K562 (cell line): ENCODE results near the gene USP2. TPM values are rescaled to one million over a fixed set of nuclear protein-coding genes. Genes with fewer than 3 reads are reported as not detected.

Experiments used
- CCNT2 ChIP-seq: IDR thresholded peaks from 2 replicates; pipeline ENCODE4 v1.6.1; 2011; ENCODE audit warnings: borderline replicate concordance, low read depth, mild to moderate bottlenecking, moderate library complexity, mixed read lengths, low read length; ENCODE audit not compliant: insufficient read length; ENCODE audit errors: extremely low read depth
- CREM ChIP-seq: IDR thresholded peaks from 2 replicates; pipeline ENCODE4 v1.6.1; 2014; ENCODE audit warnings: antibody characterized with exemption, low read depth
- HMGXB4 ChIP-seq: sonication (generic); formaldehyde crosslinking; IDR thresholded peaks from 2 replicates; pipeline ENCODE4 v1.8.1; 2023; ENCODE audit warnings: mild to moderate bottlenecking, missing genetic modification reagents
- KLF16 ChIP-seq: IDR thresholded peaks from 2 replicates; pipeline ENCODE4 v1.6.1; 2016; ENCODE audit warnings: antibody characterized with exemption
- MAZ ChIP-seq, 2 experiments: fragments of 450-650 bp in 1 of 2; sonication (generic) in 1 of 2; formaldehyde crosslinking; IDR thresholded peaks in 1 of 2; conservative IDR thresholded peaks in 1 of 2; 2 replicates each; pipeline versions ENCODE4 v1.4.0 to v1.5.0; 2020; ENCODE audit warnings: mild to moderate bottlenecking in 1 of 2, missing genetic modification reagents in 1 of 2
- MBD1 ChIP-seq: fragments of 250-450 bp; sonication (Bioruptor Pico); IDR thresholded peaks from 2 replicates; pipeline ENCODE4 v1.8.0; 2022; ENCODE audit warnings: inconsistent platforms
- NFIC ChIP-seq: fragments of 450-650 bp; IDR thresholded peaks from 2 replicates; pipeline ENCODE4 v1.6.1; 2017; ENCODE audit warnings: mild to moderate bottlenecking, inconsistent platforms
- NONO ChIP-seq, 2 experiments: fragments of 200-400 bp in 1 of 2; fragments of 450-650 bp in 1 of 2; formaldehyde crosslinking in 1 of 2; IDR thresholded peaks; 2 replicates each; pipeline ENCODE4 v1.6.1; 2017; ENCODE audit warnings: low read depth in 2 of 2, mild to moderate bottlenecking in 2 of 2, moderate library complexity in 2 of 2, low read length in 1 of 2
- RB1 ChIP-seq: fragments of 450-650 bp; IDR thresholded peaks from 2 replicates; pipeline ENCODE4 v1.6.1; 2017; ENCODE audit warnings: low read depth, mild to moderate bottlenecking
- SIN3B ChIP-seq: fragments of 450-650 bp; IDR thresholded peaks from 2 replicates; pipeline ENCODE4 v1.6.1; 2017; ENCODE audit warnings: low read depth, mild to moderate bottlenecking, moderate library complexity
- U2AF1 ChIP-seq: fragments of 200-400 bp; formaldehyde crosslinking; optimal IDR thresholded peaks from 2 replicates; pipeline ENCODE3; 2017; ENCODE audit warnings: mild to moderate bottlenecking, low read depth, low read length, moderate library complexity
- ZNF224 ChIP-seq: sonication (generic); formaldehyde crosslinking; IDR thresholded peaks from 2 replicates; pipeline ENCODE4 v1.8.0; 2022; ENCODE audit warnings: mild to moderate bottlenecking, missing genetic modification reagents
- ZNF76 ChIP-seq: fragments of 250-450 bp; sonication (Bioruptor Pico); IDR thresholded peaks from 2 replicates; pipeline ENCODE4 v1.4.0; 2020; ENCODE audit warnings: mild to moderate bottlenecking, moderate library complexity, borderline replicate concordance
- polyA plus RNA-seq, 8 experiments: library from polyadenylated mRNA; depleted of rRNA in 4 of 8; stranded (reverse) in 5 of 8; unstranded in 3 of 8; fragments of >200 nt; fragmentation: Nextera tagmentation in 2 of 8; fragmentation: Illumina TruSeq in 1 of 8; extraction: Ambion mirVana in 2 of 8; extraction: Trizol in 1 of 8; gene quantifications; 2 replicates each; pipeline versions ENCODE4 v1.2.1 to v1.2.3, GENCODE V29; 2011 to 2014; ENCODE audit warnings: inconsistent platforms in 1 of 8, missing spikeins in 1 of 8
- total RNA-seq, 7 experiments: library from RNA; depleted of rRNA in 6 of 7; stranded (reverse); fragments of >200 nt in 6 of 7; fragmentation: Illumina TruSeq in 2 of 7; extraction: Trizol in 2 of 7; gene quantifications; 2 replicates each; pipeline versions ENCODE4 v1.2.1 to v1.2.3, GENCODE V29; 2011 to 2021; ENCODE audit warnings: low replicate concordance in 1 of 7
- TF ChIP-seq, protein P1 (sequence below), 2 experiments: fragments of 200-800 bp in 1 of 2; sonication (Bioruptor generic) in 1 of 2; sonication (generic) in 1 of 2; formaldehyde crosslinking in 1 of 2; IDR thresholded peaks in 1 of 2; conservative IDR thresholded peaks in 1 of 2; 2 replicates each; pipeline versions ENCODE4 v1.5.0 to v1.6.1; 2016 to 2020; ENCODE audit warnings: missing compliant biosample characterization in 1 of 2, missing genetic modification characterization in 1 of 2, missing genetic modification reagents in 1 of 2
- TF ChIP-seq, protein P2 (sequence below): fragments of 200-800 bp; sonication (Bioruptor generic); IDR thresholded peaks from 2 replicates; pipeline ENCODE4 v1.6.1; 2017; ENCODE audit warnings: missing genetic modification characterization, missing compliant biosample characterization
- TF ChIP-seq, protein P3 (sequence below), 3 experiments: IDR thresholded peaks in 2 of 3; conservative IDR thresholded peaks in 1 of 3; 2 replicates each; pipeline ENCODE4 v1.5.1; 2011 to 2012; ENCODE audit warnings: low read length in 3 of 3, mild to moderate bottlenecking in 3 of 3, control low read depth in 2 of 3, improper control_type of control experiment in 1 of 3, inconsistent platforms in 1 of 3, low read depth in 1 of 3, mixed read lengths in 1 of 3, moderate library complexity in 1 of 3; ENCODE audit not compliant: insufficient read depth in 2 of 3

USP2 gene
- total and polyA plus RNA-seq, 9 of the 15 experiments (the other 6 are each of a cell fraction or from before 2014, with no cell fraction given): 2.8 to 16.9 (median 3.9) TPM

DNA sequence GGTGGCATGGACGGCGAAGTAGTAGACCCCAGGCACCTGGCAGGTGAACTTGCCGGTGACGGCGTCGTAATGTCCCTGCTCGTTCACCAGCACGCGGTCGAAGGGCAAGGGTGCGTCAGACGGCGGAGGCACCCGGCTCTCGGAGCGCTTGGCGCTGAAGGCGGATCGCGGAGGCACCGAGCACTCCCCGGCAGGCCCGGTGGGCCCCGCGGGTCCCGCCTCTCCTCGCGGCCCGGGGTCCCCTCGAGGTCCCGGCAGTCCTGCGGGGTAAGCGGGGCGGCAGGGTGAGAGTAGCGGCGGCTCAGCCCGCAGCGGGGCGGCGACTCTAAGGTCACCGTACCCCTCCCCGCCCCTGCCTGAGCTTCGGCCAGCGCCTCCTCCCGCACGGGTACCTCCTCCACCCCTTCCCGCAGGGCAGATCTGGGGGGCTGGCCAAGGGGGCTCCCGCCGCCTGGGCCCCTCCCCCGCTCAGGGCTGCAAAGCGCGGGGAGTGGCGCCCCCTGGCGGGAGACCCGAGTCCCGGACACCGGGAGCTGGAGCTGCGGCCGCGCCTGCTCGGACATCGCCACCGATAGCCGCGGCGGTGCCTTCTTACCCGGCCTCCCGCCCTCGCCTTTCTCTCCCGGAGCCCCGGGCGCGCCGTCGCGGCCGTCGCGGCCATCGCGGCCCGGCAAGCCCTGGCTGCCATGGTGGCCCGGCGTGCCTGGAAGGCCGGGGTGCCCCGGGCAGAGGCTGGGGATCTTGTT is 41.7 kb downstream of the USP2 start (continued):
- TF ChIP-seq U2AF1 (peak; percentile 89), RB1 (peak; percentile 95), MAZ (CRISPR knock-in tag; conservative IDR thresholded peaks at IDR 0.05 in 1 of 2, IDR thresholded peaks at IDR 0.05 in 1 of 2) (peak; percentile 89), CCNT2 (peak; percentile 72), CREM (0 out of 2 replicates have a peak, but pooled peaks have one; percentile 20), HMGXB4 (CRISPR knock-in tag) (peak; percentile 70; the same call in 1 of the 2 replicates), NFIC (peak; percentile 44), NONO (IDR thresholded peaks at IDR 0.05; ENCODE audit: low read depth in 2 of 2, low read length in 1 of 2) (peak in 1 of 2 experiments; percentile 74; a peak in 3 of 4 replicates), KLF16 (peak; percentile 39; the same call in 1 of the 2 replicates), ZNF224 (CRISPR knock-in tag) (no peak), SIN3B (0 out of 2 replicates have a peak, but pooled peaks have one; percentile 29), ZNF76 (CRISPR knock-in tag) (no peak), MBD1 (CRISPR knock-in tag) (peak; percentile 31; the same call in 1 of the 2 replicates)
- TF ChIP-seq, protein P1, sequence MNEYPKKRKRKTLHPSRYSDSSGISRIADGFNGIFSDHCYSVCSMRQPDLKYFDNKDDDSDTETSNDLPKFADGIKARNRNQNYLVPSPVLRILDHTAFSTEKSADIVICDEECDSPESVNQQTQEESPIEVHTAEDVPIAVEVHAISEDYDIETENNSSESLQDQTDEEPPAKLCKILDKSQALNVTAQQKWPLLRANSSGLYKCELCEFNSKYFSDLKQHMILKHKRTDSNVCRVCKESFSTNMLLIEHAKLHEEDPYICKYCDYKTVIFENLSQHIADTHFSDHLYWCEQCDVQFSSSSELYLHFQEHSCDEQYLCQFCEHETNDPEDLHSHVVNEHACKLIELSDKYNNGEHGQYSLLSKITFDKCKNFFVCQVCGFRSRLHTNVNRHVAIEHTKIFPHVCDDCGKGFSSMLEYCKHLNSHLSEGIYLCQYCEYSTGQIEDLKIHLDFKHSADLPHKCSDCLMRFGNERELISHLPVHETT (CRISPR knock-in tag; conservative IDR thresholded peaks at IDR 0.05 in 1 of 2, IDR thresholded peaks at IDR 0.05 in 1 of 2): peak in 1 of 2 experiments; percentile 81; a peak in 1 of 4 replicates
- TF ChIP-seq, protein P2, sequence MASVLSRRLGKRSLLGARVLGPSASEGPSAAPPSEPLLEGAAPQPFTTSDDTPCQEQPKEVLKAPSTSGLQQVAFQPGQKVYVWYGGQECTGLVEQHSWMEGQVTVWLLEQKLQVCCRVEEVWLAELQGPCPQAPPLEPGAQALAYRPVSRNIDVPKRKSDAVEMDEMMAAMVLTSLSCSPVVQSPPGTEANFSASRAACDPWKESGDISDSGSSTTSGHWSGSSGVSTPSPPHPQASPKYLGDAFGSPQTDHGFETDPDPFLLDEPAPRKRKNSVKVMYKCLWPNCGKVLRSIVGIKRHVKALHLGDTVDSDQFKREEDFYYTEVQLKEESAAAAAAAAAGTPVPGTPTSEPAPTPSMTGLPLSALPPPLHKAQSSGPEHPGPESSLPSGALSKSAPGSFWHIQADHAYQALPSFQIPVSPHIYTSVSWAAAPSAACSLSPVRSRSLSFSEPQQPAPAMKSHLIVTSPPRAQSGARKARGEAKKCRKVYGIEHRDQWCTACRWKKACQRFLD (CRISPR knock-in tag): peak; percentile 46; the same call in 1 of the 2 replicates
- TF ChIP-seq, protein P3, sequence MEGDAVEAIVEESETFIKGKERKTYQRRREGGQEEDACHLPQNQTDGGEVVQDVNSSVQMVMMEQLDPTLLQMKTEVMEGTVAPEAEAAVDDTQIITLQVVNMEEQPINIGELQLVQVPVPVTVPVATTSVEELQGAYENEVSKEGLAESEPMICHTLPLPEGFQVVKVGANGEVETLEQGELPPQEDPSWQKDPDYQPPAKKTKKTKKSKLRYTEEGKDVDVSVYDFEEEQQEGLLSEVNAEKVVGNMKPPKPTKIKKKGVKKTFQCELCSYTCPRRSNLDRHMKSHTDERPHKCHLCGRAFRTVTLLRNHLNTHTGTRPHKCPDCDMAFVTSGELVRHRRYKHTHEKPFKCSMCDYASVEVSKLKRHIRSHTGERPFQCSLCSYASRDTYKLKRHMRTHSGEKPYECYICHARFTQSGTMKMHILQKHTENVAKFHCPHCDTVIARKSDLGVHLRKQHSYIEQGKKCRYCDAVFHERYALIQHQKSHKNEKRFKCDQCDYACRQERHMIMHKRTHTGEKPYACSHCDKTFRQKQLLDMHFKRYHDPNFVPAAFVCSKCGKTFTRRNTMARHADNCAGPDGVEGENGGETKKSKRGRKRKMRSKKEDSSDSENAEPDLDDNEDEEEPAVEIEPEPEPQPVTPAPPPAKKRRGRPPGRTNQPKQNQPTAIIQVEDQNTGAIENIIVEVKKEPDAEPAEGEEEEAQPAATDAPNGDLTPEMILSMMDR (IDR thresholded peaks at IDR 0.05 in 2 of 3, conservative IDR thresholded peaks at IDR 0.05 in 1 of 3; ENCODE audit: insufficient read depth in 2 of 3, low read depth in 1 of 3, low read length in 3 of 3): peak; percentile 87 to 90 (median 87)
